ENCODE measurements around the gene SANBR.

SANBR gene

GRCh38 chr2:61090386-61090921, 24.8 kb downstream of the SANBR start:
- no peak for DNase-seq

- DNase-seq, result no peak
Measured at GRCh38 chr2:61091485-61091884, 25.8 kb downstream of the SANBR start.

DNA sequence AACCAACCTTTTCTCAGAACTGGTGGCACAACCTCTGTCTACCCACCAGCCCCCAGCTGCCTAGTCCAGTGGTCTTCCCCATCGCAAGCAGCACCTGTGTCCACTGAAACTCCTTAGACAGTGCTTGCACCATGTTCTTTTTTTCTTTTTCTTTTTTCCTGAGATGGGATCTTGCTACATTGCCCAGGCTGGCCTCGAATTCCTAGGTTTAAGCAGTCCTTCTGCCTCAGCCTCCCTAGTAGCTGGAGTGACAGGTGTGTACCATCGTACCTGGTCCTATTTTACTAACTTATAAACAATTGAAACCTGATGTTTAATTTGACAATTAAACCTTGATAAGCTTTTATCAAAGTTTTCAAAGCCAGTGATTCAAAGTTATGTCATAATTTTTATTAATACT, 30.8 kb downstream of the SANBR start:
- no peak for DNase-seq

DNA sequence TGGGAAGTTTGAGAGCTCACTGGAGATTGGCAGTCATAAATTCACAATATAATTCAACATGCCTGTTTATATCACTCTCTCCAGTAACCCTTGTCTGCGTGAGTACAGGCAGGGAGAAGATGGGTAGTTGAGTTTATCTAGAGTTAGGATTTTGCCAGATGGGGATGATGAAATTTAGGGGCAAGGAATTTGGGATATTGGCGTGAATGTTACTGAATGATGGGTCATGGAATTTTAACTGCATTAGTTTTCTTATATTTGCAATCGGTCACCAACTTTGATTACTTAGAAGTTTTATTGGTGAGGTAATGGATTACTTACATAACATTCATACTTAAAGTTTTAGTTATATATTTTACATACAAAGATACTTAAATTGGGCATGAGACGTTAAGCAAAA, 35.1 kb downstream of the SANBR start:
- DNase-seq, result no peak

- DNase-seq, result no peak
Measured at GRCh38 chr2:61109291-61109690, 43.6 kb downstream of the SANBR start.

GRCh38 chr2:61111708-61112107, 46.0 kb downstream of the SANBR start:
- no peak for DNase-seq

DNA sequence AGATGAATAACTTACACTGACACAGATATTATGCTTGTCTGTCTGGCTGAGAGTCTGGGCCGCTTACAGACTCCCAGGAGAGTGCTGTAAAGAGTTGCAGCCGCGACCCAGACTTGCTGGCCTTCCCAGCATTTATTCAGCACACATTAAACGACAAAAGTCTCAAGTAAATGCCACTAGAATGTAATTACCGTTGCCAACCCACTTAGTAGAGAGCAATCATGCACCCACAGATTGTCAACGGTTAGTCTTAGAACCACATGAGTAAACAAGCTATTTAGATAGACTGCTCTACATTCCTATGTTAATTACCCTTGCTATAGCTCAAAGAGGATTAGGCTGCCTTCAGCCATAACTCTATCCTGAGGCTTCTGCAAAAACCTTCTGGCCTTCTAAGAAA, 48.5 kb downstream of the SANBR start:
- no peak for DNase-seq

Measured in SW 1271 (cell line).